Progenitor cell of endocrine pancreas (in vitro differentiated cells): ENCODE results near the gene PADI6. TPM values are rescaled to one million over a fixed set of nuclear protein-coding genes. Genes with fewer than 3 reads are reported as not detected.

Experiments
- DNase-seq: peaks from one replicate; pipeline ENCODE4 v3.0.0; 2021; ENCODE audit warnings: low spot score; ENCODE audit not compliant: unreplicated experiment
- H3K27ac Mint-ChIP-seq: 2 replicates; pipeline ENCODE4 v1.8.0; 2021; ENCODE audit warnings: mild to moderate bottlenecking, moderate library complexity, mixed read lengths
- H3K27me3 Mint-ChIP-seq: 2 replicates; pipeline ENCODE4 v1.8.0; 2021; ENCODE audit warnings: mixed read lengths
- H3K36me3 Mint-ChIP-seq: 2 replicates; pipeline ENCODE4 v1.8.0; 2022; ENCODE audit warnings: mixed read lengths; ENCODE audit not compliant: insufficient read depth
- H3K4me1 Mint-ChIP-seq: 2 replicates; pipeline ENCODE4 v1.8.0; 2021; ENCODE audit warnings: low read depth, mixed read lengths
- H3K4me3 Mint-ChIP-seq: 2 replicates; pipeline ENCODE4 v1.8.0; 2021; ENCODE audit warnings: low read depth, mild to moderate bottlenecking, moderate library complexity, mixed read lengths
- H3K9me3 Mint-ChIP-seq: 2 replicates; pipeline ENCODE4 v1.8.0; 2021; ENCODE audit warnings: low read depth, mixed read lengths
- CTCF ChIP-seq: fragments of 200-600 bp; sonication (generic); IDR thresholded peaks from one replicate; pipeline ENCODE4 v1.5.0; 2021; ENCODE audit warnings: antibody characterized with exemption, mild to moderate bottlenecking; ENCODE audit not compliant: unreplicated experiment
- total RNA-seq: library from RNA; stranded (reverse); gene quantifications from 2 replicates; pipeline ENCODE4 v1.2.1, GENCODE V29; 2021

The PADI6 gene
- total RNA-seq, 1 donor from 2014 or later: not detected

GRCh38 chr1:17447501-17447992 is 75.6 kb downstream of the PADI6 start:
- no peak overlapping the region for H3K4me3 Mint-ChIP-seq

More at GRCh38 chr1:17447501-17447992, 75.6 kb downstream of the PADI6 start:
- H3K36me3 Mint-ChIP-seq: no peaks in the 10 kb centered on the region
- peaks cover 11% of the 10 kb centered on the region for H3K4me1 Mint-ChIP-seq
- TF ChIP-seq CTCF: no peak
- peaks cover 22% of the 10 kb centered on the region for H3K27me3 Mint-ChIP-seq
- H3K27ac Mint-ChIP-seq: no peak overlapping the region
- DNase-seq: no peak
- no peaks in the 10 kb centered on the region for H3K9me3 Mint-ChIP-seq

Other genes with a start within 250 kb of the PADI6 start
- gene PADI1, start 167.1 kb upstream of the PADI6 start, total RNA-seq: not detected in 2 replicates
- gene PADI3, start 123.1 kb upstream of the PADI6 start, total RNA-seq: not detected in 2 replicates
- gene PADI4, start 64.0 kb upstream of the PADI6 start, total RNA-seq: not detected in 2 replicates
- 193 and 196 TPM in 2 replicates for gene RCC2, start 67.5 kb downstream of the PADI6 start, total RNA-seq
- 28.0 and 31.3 TPM in 2 replicates for gene ARHGEF10L, start 167.5 kb downstream of the PADI6 start, total RNA-seq